ENCODE data around the gene KATNB1.

DNA sequence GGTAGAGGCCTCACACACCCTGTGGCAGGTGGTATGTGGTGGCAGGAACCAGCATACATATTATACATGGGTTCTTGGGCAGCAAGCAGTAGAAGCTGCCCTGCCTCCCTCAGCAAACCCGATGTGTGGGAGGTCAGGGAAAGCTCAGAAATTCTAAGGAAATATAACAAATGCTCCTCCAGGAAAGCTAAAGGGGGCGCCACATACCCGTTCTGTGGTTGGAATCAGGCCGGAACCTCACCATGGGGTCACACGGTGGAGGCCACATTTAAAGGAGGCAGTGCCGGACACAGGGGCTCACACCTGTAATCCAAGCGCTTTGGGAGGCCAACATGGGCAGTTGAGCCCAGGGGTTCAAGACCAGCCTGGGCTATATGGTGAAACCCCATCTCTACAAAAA is 12.4 kb upstream of the KATNB1 start:
- TF ChIP-seq, protein P1, sequence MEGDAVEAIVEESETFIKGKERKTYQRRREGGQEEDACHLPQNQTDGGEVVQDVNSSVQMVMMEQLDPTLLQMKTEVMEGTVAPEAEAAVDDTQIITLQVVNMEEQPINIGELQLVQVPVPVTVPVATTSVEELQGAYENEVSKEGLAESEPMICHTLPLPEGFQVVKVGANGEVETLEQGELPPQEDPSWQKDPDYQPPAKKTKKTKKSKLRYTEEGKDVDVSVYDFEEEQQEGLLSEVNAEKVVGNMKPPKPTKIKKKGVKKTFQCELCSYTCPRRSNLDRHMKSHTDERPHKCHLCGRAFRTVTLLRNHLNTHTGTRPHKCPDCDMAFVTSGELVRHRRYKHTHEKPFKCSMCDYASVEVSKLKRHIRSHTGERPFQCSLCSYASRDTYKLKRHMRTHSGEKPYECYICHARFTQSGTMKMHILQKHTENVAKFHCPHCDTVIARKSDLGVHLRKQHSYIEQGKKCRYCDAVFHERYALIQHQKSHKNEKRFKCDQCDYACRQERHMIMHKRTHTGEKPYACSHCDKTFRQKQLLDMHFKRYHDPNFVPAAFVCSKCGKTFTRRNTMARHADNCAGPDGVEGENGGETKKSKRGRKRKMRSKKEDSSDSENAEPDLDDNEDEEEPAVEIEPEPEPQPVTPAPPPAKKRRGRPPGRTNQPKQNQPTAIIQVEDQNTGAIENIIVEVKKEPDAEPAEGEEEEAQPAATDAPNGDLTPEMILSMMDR (IDR thresholded peaks at IDR 0.05; ENCODE audit: low read depth, low read length, poor library complexity, severe bottlenecking): no peak
- TF ChIP-seq EZH2phosphoT487 (IDR thresholded peaks at IDR 0.05; ENCODE audit: borderline replicate concordance, low read length): no peak
